Measurements from ENCODE around the gene GPATCH8. TPM values are rescaled to one million over a fixed set of nuclear protein-coding genes. Genes with fewer than 3 reads are reported as not detected.
A peak's percentile ranks its signal among the peaks of the same experiment; 100 is the strongest.

Gene GPATCH8
- total and polyA plus RNA-seq, 9 donors, result 24.0 to 35.8 (median 26.6) TPM

- DNase-seq, result no peak
- peaks cover 45% of the 10 kb centered on the region for H3K27me3 ChIP-seq (ENCODE audit: control insufficient read depth, insufficient read depth, low read length)
- H3K36me3 ChIP-seq (ENCODE audit: control insufficient read depth, insufficient read depth, low read length), result no peaks in the 10 kb centered on the region
- no CpG with 5 or more reads among the region's 10 CpGs for WGBS (ENCODE audit: insufficient coverage)
- no peak overlapping the region for H3K27ac ChIP-seq (ENCODE audit: low read length)
- H3K4me1 ChIP-seq (ENCODE audit: control insufficient read depth, insufficient read depth, low read length), result peaks cover 17% of the 10 kb centered on the region
- H3K9me3 ChIP-seq (replicated peaks; ENCODE audit: control insufficient read depth, low read depth, low read length), result no peaks in the 10 kb centered on the region
- no peak overlapping the region for H3K4me3 ChIP-seq (ENCODE audit: low read length)
These were observed 117.1 kb downstream of the GPATCH8 start for GRCh38 chr17:44386182-44386525.

GRCh38 chr17:44385287-44386181 is 117.7 kb downstream of the GPATCH8 start:
- H3K27ac ChIP-seq (ENCODE audit: low read length), result no peak overlapping the region
- no peaks in the 10 kb centered on the region for H3K36me3 ChIP-seq (ENCODE audit: control insufficient read depth, insufficient read depth, low read length)
- H3K9me3 ChIP-seq (replicated peaks; ENCODE audit: control insufficient read depth, low read depth, low read length), result no peaks in the 10 kb centered on the region
- peak; percentile 90 for DNase-seq
- peak overlapping the region; percentile 42 for H3K4me3 ChIP-seq (ENCODE audit: low read length)
- H3K4me1 ChIP-seq (ENCODE audit: control insufficient read depth, insufficient read depth, low read length), result peaks cover 17% of the 10 kb centered on the region
- WGBS (ENCODE audit: insufficient coverage), result 3% methylated on average over 63 of the region's 68 CpGs
- H3K27me3 ChIP-seq (ENCODE audit: control insufficient read depth, insufficient read depth, low read length), result peaks cover 47% of the 10 kb centered on the region

- Histone ChIP-seq H3K4me1 (ENCODE audit: control insufficient read depth, insufficient read depth, low read length) (peaks cover 17% of the 10 kb centered on the region), H3K27ac (ENCODE audit: low read length) (no peak overlapping the region), H3K27me3 (ENCODE audit: control insufficient read depth, insufficient read depth, low read length) (peaks cover 47% of the 10 kb centered on the region), H3K36me3 (ENCODE audit: control insufficient read depth, insufficient read depth, low read length) (no peaks in the 10 kb centered on the region), H3K9me3 (replicated peaks; ENCODE audit: control insufficient read depth, low read depth, low read length) (no peaks in the 10 kb centered on the region), H3K4me3 (ENCODE audit: low read length) (peak overlapping the region; percentile 42)
- peak; percentile 42 for DNase-seq
- 1% methylated on average over 26 of the region's 26 CpGs for WGBS (ENCODE audit: insufficient coverage)
These were observed 118.4 kb downstream of the GPATCH8 start for GRCh38 chr17:44384823-44385286.

GRCh38 chr17:44384281-44384822 is 118.9 kb downstream of the GPATCH8 start:
- Histone ChIP-seq H3K4me1 (ENCODE audit: control insufficient read depth, insufficient read depth, low read length) (peaks cover 17% of the 10 kb centered on the region), H3K9me3 (replicated peaks; ENCODE audit: control insufficient read depth, low read depth, low read length) (no peaks in the 10 kb centered on the region), H3K36me3 (ENCODE audit: control insufficient read depth, insufficient read depth, low read length) (no peaks in the 10 kb centered on the region), H3K4me3 (ENCODE audit: low read length) (no peak overlapping the region), H3K27me3 (ENCODE audit: control insufficient read depth, insufficient read depth, low read length) (peaks cover 49% of the 10 kb centered on the region), H3K27ac (ENCODE audit: low read length) (no peak overlapping the region)
- 6% methylated on average over 15 of the region's 29 CpGs for WGBS (ENCODE audit: insufficient coverage)
- DNase-seq, result no peak

DNA sequence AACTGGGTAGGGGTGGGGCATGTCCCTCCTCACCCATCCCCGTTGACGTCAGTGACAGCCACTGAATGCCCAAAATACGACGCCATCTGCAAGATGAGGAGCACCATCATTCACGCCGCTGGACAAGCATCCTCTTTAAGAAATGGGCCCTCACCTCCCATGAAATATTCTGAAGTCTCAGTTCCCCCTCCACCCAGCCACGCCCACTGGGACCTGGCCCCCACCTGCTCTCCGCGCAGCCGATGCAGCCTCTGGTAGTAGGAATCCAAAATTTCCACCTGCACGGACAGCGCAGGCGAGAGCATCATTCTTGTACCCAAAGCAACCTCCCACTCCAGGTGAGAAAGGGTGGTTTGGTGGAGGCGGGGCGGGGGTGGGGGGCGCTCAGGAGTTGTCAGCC is 119.3 kb downstream of the GPATCH8 start:
- Histone ChIP-seq H3K9me3 (replicated peaks; ENCODE audit: control insufficient read depth, low read depth, low read length) (no peaks in the 10 kb centered on the region), H3K4me1 (ENCODE audit: control insufficient read depth, insufficient read depth, low read length) (peaks cover 17% of the 10 kb centered on the region), H3K27me3 (ENCODE audit: control insufficient read depth, insufficient read depth, low read length) (peaks cover 49% of the 10 kb centered on the region), H3K27ac (ENCODE audit: low read length) (no peak overlapping the region), H3K36me3 (ENCODE audit: control insufficient read depth, insufficient read depth, low read length) (no peaks in the 10 kb centered on the region), H3K4me3 (ENCODE audit: low read length) (no peak overlapping the region)
- 53% methylated on average over 9 of the region's 16 CpGs for WGBS (ENCODE audit: insufficient coverage)
- no peak for DNase-seq

- 92% methylated on average over 11 of the region's 15 CpGs for WGBS (ENCODE audit: insufficient coverage)
These were observed 119.8 kb downstream of the GPATCH8 start for GRCh38 chr17:44383363-44383762.

DNA sequence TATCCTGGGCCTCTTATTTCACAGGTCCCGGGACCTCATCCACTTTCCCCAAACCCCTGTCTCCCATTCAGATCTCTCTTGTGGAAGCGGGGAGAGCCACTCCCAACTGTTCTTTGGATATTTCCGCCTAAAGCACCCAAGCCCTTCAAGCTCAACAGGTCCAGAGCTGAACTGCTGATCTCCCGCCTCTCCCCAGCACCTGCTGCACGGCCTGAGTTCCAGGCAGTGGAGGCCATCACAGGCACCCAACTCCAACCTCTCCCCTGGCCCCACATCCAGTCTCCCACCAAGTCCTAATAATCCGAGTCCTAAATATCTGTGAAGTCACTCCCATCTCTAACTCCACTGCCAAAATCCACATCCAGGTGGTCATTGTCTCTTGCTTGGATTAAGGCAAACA is 120.3 kb downstream of the GPATCH8 start:
- Histone ChIP-seq H3K4me3 (ENCODE audit: low read length) (no peak overlapping the region), H3K36me3 (ENCODE audit: control insufficient read depth, insufficient read depth, low read length) (no peaks in the 10 kb centered on the region), H3K27ac (ENCODE audit: low read length) (no peak overlapping the region), H3K9me3 (replicated peaks; ENCODE audit: control insufficient read depth, low read depth, low read length) (no peaks in the 10 kb centered on the region), H3K27me3 (ENCODE audit: control insufficient read depth, insufficient read depth, low read length) (peaks cover 51% of the 10 kb centered on the region), H3K4me1 (ENCODE audit: control insufficient read depth, insufficient read depth, low read length) (peaks cover 17% of the 10 kb centered on the region)
- WGBS (ENCODE audit: insufficient coverage), result 87% methylated on average over 5 of the region's 6 CpGs
- DNase-seq, result no peak

More at GRCh38 chr17:44383363-44383762, 119.8 kb downstream of the GPATCH8 start:
- Histone ChIP-seq H3K4me3 (ENCODE audit: low read length) (no peak overlapping the region), H3K27me3 (ENCODE audit: control insufficient read depth, insufficient read depth, low read length) (peaks cover 49% of the 10 kb centered on the region), H3K27ac (ENCODE audit: low read length) (no peak overlapping the region), H3K4me1 (ENCODE audit: control insufficient read depth, insufficient read depth, low read length) (peaks cover 17% of the 10 kb centered on the region), H3K9me3 (replicated peaks; ENCODE audit: control insufficient read depth, low read depth, low read length) (no peaks in the 10 kb centered on the region), H3K36me3 (ENCODE audit: control insufficient read depth, insufficient read depth, low read length) (no peaks in the 10 kb centered on the region)
- no peak for DNase-seq

GRCh38 chr17:44381810-44382305 is 121.3 kb downstream of the GPATCH8 start:
- no peak for DNase-seq
- Histone ChIP-seq H3K9me3 (replicated peaks; ENCODE audit: control insufficient read depth, low read depth, low read length) (no peaks in the 10 kb centered on the region), H3K4me1 (ENCODE audit: control insufficient read depth, insufficient read depth, low read length) (peaks cover 17% of the 10 kb centered on the region), H3K36me3 (ENCODE audit: control insufficient read depth, insufficient read depth, low read length) (no peaks in the 10 kb centered on the region), H3K4me3 (ENCODE audit: low read length) (no peak overlapping the region), H3K27ac (ENCODE audit: low read length) (no peak overlapping the region), H3K27me3 (ENCODE audit: control insufficient read depth, insufficient read depth, low read length) (peaks cover 50% of the 10 kb centered on the region)
- whole genome bisulfite sequencing (ENCODE audit: insufficient coverage), result 78% methylated on average over 4 of the region's 4 CpGs

GRCh38 chr17:44380767-44381166 is 122.4 kb downstream of the GPATCH8 start:
- DNase-seq, result no peak
- Histone ChIP-seq H3K4me1 (ENCODE audit: control insufficient read depth, insufficient read depth, low read length) (peaks cover 21% of the 10 kb centered on the region), H3K4me3 (ENCODE audit: low read length) (no peak overlapping the region), H3K36me3 (ENCODE audit: control insufficient read depth, insufficient read depth, low read length) (no peaks in the 10 kb centered on the region), H3K27me3 (ENCODE audit: control insufficient read depth, insufficient read depth, low read length) (peaks cover 43% of the 10 kb centered on the region), H3K9me3 (replicated peaks; ENCODE audit: control insufficient read depth, low read depth, low read length) (no peaks in the 10 kb centered on the region), H3K27ac (ENCODE audit: low read length) (no peak overlapping the region)
- 74% methylated on average over 8 of the region's 9 CpGs for WGBS (ENCODE audit: insufficient coverage)

- peaks cover 22% of the 10 kb centered on the region for H3K4me1 ChIP-seq (ENCODE audit: control insufficient read depth, insufficient read depth, low read length)
- no peaks in the 10 kb centered on the region for H3K36me3 ChIP-seq (ENCODE audit: control insufficient read depth, insufficient read depth, low read length)
- H3K9me3 ChIP-seq (replicated peaks; ENCODE audit: control insufficient read depth, low read depth, low read length), result no peaks in the 10 kb centered on the region
- WGBS (ENCODE audit: insufficient coverage), result 88% methylated on average over 9 of the region's 10 CpGs
- H3K4me3 ChIP-seq (ENCODE audit: low read length), result no peak overlapping the region
- no peak overlapping the region for H3K27ac ChIP-seq (ENCODE audit: low read length)
- no peak for DNase-seq
- peaks cover 39% of the 10 kb centered on the region for H3K27me3 ChIP-seq (ENCODE audit: control insufficient read depth, insufficient read depth, low read length)
These were observed 123.3 kb downstream of the GPATCH8 start for GRCh38 chr17:44379887-44380286.
